Fibroblast of pulmonary artery (primary cell): ENCODE results near the gene OTOP2.
"Not testable (repeated sequence)": the region's sequence is repeated elsewhere in the genome, so short reads cannot be mapped to it uniquely, and the experiment has no call there.

Source experiments
- DNase-seq: peaks from one replicate; pipeline ENCODE4 v3.0.0-alpha.2; 2010; ENCODE audit warnings: low read depth
- H3K4me3 ChIP-seq: replicated peaks from 2 replicates; pipeline ENCODE4 v1.5.1; 2011; ENCODE audit warnings: low read depth, mild to moderate bottlenecking, control low read depth, low read length, moderate library complexity
- TF ChIP-seq, protein P1 (sequence below): IDR thresholded peaks from 2 replicates; pipeline ENCODE4 v1.5.1; 2011; ENCODE audit warnings: mild to moderate bottlenecking, control low read depth, low read length, inconsistent platforms; ENCODE audit errors: missing control alignments

OTOP2 gene

DNA sequence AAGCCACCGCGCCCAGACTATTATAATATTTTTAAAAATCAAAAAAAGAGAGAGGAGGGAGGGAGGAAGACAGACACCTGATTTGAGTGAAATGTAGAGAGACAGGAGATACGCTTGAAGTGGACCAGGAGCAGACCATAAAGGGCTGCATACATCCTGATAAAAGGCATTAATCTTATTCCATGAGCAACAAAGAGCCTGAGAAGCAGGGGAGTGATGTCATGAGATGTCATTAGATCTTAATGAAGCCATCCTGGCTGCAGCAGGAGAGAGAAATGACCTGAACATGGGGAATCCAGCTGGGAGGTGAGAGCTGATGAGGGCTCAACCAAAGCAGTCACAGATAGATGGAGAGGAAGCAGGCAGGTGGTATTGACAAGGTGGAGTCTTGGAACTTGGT lies 53.7 kb downstream of the OTOP2 start:
- no peak overlapping the region for H3K4me3 ChIP-seq
- TF ChIP-seq, protein P1, sequence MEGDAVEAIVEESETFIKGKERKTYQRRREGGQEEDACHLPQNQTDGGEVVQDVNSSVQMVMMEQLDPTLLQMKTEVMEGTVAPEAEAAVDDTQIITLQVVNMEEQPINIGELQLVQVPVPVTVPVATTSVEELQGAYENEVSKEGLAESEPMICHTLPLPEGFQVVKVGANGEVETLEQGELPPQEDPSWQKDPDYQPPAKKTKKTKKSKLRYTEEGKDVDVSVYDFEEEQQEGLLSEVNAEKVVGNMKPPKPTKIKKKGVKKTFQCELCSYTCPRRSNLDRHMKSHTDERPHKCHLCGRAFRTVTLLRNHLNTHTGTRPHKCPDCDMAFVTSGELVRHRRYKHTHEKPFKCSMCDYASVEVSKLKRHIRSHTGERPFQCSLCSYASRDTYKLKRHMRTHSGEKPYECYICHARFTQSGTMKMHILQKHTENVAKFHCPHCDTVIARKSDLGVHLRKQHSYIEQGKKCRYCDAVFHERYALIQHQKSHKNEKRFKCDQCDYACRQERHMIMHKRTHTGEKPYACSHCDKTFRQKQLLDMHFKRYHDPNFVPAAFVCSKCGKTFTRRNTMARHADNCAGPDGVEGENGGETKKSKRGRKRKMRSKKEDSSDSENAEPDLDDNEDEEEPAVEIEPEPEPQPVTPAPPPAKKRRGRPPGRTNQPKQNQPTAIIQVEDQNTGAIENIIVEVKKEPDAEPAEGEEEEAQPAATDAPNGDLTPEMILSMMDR, result no peak
- no peak for DNase-seq

DNA sequence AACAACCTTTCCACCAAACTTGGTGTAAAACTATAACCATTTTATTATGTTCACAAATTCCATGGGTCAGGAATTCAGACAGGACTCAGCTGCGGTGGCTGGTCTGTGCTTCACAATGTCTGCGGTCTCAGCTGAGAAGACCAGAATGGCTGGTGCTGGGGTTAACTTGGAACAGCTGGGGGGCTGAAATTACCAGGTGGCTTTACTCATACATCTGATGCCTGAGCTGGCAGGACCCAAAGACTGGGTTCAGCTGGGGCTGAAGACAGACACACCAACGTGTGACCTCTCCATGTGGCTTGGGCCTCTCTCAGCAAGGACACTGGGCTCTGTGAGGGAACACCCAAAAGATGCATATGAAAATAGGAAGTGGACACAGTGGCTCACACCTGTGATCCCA lies 54.2 kb downstream of the OTOP2 start:
- no peak overlapping the region for H3K4me3 ChIP-seq
- DNase-seq, result no peak
- TF ChIP-seq, protein P1, result no peak

DNA sequence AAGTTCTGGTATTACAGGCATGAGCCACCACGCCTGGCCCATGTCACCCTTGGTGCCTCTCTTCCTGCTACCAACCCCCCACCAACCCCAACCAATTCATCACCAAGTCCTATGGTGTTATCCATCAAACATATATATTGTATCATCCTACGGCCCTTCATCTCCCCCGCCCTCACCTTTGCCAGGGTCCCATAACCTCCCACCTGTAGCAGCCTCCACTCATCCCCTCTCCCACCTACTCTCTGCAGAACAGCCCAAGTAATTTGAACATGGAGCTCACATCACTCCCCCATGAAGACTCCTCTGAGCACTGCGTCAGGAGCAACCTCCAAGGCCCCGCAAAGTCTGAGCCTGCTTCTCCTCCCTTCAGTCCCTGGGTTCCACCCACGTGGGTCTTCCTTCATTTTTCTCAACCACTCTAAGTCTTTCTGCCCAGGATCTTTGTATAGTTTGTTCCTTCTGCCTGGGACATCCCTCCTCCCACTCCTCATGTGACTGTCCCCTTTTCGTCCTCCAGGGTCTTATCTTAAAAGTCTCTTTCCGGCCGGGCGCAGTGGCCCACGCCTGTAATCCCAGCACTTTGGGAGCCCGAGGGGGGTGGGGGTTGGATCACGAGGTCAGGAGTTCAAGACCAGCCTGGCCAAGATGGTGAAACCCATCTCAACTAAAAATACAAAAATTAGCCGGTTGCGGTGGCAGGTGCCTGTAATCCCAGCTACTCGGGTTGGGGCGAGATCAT lies 55.5 kb downstream of the OTOP2 start:
- TF ChIP-seq, protein P1, result no peak
- no peak for DNase-seq

DNA sequence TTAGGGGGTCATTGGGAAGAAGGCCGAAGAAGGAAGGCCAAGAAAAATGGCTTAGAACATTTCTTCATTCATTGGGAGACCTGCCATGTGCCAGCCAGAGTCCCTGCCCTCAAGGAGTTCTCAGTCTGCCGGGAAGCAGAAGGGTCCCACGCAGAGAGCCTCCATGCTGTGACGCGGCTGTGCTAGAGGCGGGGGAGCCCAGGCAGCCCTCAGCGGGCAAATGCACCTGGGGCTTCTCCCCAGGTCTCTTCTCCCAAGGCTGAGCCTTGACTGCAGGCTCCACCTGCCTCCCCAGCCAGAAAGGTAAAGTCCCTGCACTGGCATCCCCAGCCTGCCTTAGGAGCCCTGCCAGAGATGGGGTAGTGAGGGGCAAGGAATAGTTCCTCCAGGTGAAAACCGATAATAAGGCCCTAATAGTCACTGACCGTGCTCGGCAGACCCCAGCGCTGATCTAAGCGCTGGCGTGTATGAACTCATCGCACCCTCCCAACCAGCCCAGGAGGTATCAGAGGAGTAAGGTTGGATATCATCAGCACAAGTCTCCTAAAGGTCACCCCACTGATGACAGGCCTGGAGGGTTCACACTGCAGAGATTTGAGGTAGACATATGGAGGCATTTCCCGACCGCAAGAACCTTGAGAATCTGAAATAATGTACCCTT lies 57.4 kb downstream of the OTOP2 start:
- no peak for DNase-seq
- peak overlapping the region; percentile 68 for H3K4me3 ChIP-seq
- TF ChIP-seq, protein P1, result no peak

More for the DNA sequence above, 55.5 kb downstream of the OTOP2 start:
- H3K4me3 ChIP-seq, result no peak overlapping the region

DNA sequence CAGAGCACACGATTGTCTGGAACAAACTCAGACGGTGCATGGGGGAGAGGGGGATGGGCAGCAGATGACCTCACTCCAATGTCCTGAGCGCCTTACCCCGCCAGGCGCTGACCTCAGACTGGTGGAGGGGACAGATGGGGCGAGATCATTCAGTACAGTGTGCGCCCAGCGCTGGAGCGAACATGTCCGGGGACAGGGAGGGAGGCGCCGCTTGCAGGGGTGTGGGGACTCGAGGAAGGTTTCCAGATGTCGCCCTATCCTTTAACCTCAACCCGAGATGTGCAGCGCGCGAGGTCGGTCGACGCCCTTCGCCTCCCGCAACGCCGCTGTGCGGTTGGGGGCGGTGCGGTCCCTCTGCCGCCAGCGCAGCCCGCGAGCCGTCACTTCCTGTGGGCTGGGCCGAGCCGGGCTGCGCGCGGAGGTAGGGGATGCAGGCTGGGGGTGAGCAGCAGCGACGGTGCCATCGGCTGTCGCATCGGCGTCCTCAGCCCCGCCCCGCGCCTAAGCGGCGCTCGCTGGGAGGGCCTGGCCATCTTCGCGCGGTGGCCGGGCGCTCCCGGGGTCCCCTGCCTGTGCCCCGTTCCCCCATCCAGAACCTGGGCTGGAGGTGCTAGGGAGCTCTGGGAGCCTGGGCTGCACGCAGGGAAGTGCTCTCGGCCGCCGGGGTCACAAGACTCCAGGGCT lies 58.0 kb downstream of the OTOP2 start:
- peak; percentile 48 for DNase-seq
- peak overlapping the region; percentile 68 for H3K4me3 ChIP-seq

DNA sequence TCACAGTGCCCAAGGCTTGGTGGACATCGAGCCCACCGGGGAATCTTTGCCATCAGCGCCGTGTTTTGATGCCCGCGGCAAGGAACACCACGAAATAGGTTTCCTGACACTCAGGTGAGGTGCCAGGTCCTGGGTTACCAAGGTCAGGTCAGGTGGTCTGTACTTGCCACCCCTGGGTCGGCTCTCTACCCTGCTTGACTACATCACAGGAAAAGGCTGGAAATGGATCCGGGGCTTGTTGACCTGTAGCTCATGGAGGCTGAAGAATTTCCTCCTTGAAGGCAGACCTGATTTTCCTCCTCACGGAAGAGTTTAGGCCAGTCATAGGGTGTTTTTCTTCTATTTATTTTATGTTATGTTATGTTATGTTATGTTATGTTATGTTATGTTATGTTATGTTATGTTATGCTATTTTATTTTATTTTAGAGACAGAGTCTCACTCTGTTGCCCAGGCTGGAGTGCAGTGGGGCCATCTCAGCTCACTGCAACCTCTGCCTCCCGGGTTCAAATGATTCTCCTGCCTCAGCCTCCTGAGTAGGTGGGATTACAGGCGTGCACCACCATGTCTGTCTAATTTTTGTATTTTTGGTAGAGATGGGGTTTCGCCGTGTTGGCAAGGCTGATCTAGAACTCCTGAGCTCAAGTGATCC lies 58.7 kb downstream of the OTOP2 start:
- H3K4me3 ChIP-seq, result peak overlapping the region; percentile 68
- DNase-seq, result not testable (repeated sequence)

More for the DNA sequence above, 58.0 kb downstream of the OTOP2 start:
- TF ChIP-seq, protein P1, result no peak
